Neuronal stem cell (in vitro differentiated cells): ENCODE measurements around the gene FLT4.

ENCODE experiments used
- DNase-seq: peaks from one replicate; pipeline ENCODE4 v3.0.0-alpha.2; 2013; ENCODE audit warnings: low spot score
- H2AFZ ChIP-seq: one replicate; pipeline ENCODE4 v1.6.1; 2013; ENCODE audit warnings: mild to moderate bottlenecking, low read length, inconsistent platforms
- H2AK5ac ChIP-seq: 2 replicates; pipeline ENCODE4 v1.6.1; 2013; ENCODE audit warnings: low read depth, mild to moderate bottlenecking, inconsistent platforms, low read length, moderate library complexity, mixed read lengths
- H2BK120ac ChIP-seq: 2 replicates; pipeline ENCODE4 v1.6.1; 2013; ENCODE audit warnings: low read depth, mild to moderate bottlenecking, inconsistent platforms, low read length, moderate library complexity, mixed read lengths
- H2BK12ac ChIP-seq: one replicate; pipeline ENCODE4 v1.6.1; 2013; ENCODE audit warnings: low read length, inconsistent platforms
- H2BK15ac ChIP-seq: 2 replicates; pipeline ENCODE4 v1.6.1; 2013; ENCODE audit warnings: mild to moderate bottlenecking, low read length, inconsistent platforms, mixed read lengths
- H2BK5ac ChIP-seq: one replicate; pipeline ENCODE4 v1.6.1; 2013; ENCODE audit warnings: inconsistent platforms, mild to moderate bottlenecking, low read length, moderate library complexity
- H3K14ac ChIP-seq: one replicate; pipeline ENCODE4 v1.6.1; 2013; ENCODE audit warnings: low read length, inconsistent platforms
- H3K18ac ChIP-seq: 2 replicates; pipeline ENCODE4 v1.6.1; 2013; ENCODE audit warnings: low read length, inconsistent platforms
- H3K23ac ChIP-seq: 2 replicates; pipeline ENCODE4 v1.6.1; 2013; ENCODE audit warnings: low read depth, mild to moderate bottlenecking, mixed read lengths, low read length, inconsistent platforms; ENCODE audit not compliant: poor library complexity
- H3K27ac ChIP-seq: replicated peaks from 3 replicates; pipeline ENCODE4 v1.5.1; 2013; ENCODE audit warnings: low read length, inconsistent platforms
- H3K27me3 ChIP-seq, 3 experiments: 2 replicates each; pipeline ENCODE4 v1.6.1; 2013; ENCODE audit warnings: low read length in 3 of 3, mild to moderate bottlenecking in 2 of 3, inconsistent platforms in 1 of 3, low read depth in 1 of 3, mixed read lengths in 1 of 3, moderate library complexity in 1 of 3; ENCODE audit not compliant: control insufficient read depth in 3 of 3, insufficient read depth in 3 of 3
- H3K36me3 ChIP-seq, 2 donors: replicated peaks in 1 of 2; 2 replicates each; pipeline ENCODE4 v1.6.1; 2013; ENCODE audit warnings: low read length in 2 of 2; ENCODE audit not compliant: control insufficient read depth in 2 of 2, insufficient read depth in 2 of 2
- H3K4ac ChIP-seq: 2 replicates; pipeline ENCODE4 v1.6.1; 2013; ENCODE audit warnings: inconsistent platforms, mild to moderate bottlenecking, low read length, moderate library complexity
- H3K4me1 ChIP-seq, 2 donors: 1 replicate in 1 of 2; 2 replicates in 1 of 2; pipeline ENCODE4 v1.6.1; 2013; ENCODE audit warnings: low read length in 2 of 2, low read depth in 1 of 2; ENCODE audit not compliant: control insufficient read depth in 2 of 2, insufficient read depth in 1 of 2
- H3K4me2 ChIP-seq: one replicate; pipeline ENCODE4 v1.6.1; 2013; ENCODE audit warnings: mild to moderate bottlenecking, low read length, inconsistent platforms; ENCODE audit not compliant: insufficient read depth, poor library complexity, severe bottlenecking
- H3K4me3 ChIP-seq, 2 donors: 2 replicates each; pipeline ENCODE4 v1.5.1; 2013; ENCODE audit warnings: low read length in 2 of 2, mild to moderate bottlenecking in 2 of 2, inconsistent platforms in 1 of 2, moderate library complexity in 1 of 2
- H3K79me1 ChIP-seq: one replicate; pipeline ENCODE4 v1.6.1; 2013; ENCODE audit warnings: low read depth, mild to moderate bottlenecking, inconsistent platforms, low read length, moderate library complexity
- H3K9ac ChIP-seq: one replicate; pipeline ENCODE4 v1.6.1; 2013; ENCODE audit warnings: mild to moderate bottlenecking, low read depth, low read length, inconsistent platforms; ENCODE audit not compliant: poor library complexity
- H3K9me3 ChIP-seq, 2 donors: replicated peaks in 1 of 2; 2 replicates each; pipeline versions ENCODE3 to v1.6.1; 2013; ENCODE audit warnings: low read length in 2 of 2, mild to moderate bottlenecking in 2 of 2, inconsistent platforms in 1 of 2, low read depth in 1 of 2, mixed read lengths in 1 of 2, moderate library complexity in 1 of 2; ENCODE audit not compliant: control insufficient read depth in 2 of 2, insufficient read depth in 1 of 2
- H4K8ac ChIP-seq: one replicate; pipeline ENCODE4 v1.6.1; 2013; ENCODE audit warnings: low read depth, mild to moderate bottlenecking, inconsistent platforms, low read length, moderate library complexity
- H4K91ac ChIP-seq: one replicate; pipeline ENCODE4 v1.6.1; 2013; ENCODE audit warnings: low read length, low read depth, mild to moderate bottlenecking, inconsistent platforms; ENCODE audit not compliant: poor library complexity
- WGBS, 2 donors: extraction: QIAGEN DNeasy Blood & Tissue Kit; methylation state at CpG; one replicate each; pipeline ENCODE4 v1.1.7; 2013; ENCODE audit warnings: missing lambda C conversion rate in 2 of 2, mixed read lengths in 1 of 2; ENCODE audit not compliant: insufficient read length in 2 of 2, insufficient replicate concordance in 1 of 2; ENCODE audit errors: extremely low coverage in 2 of 2; 5-methylcytosine and 5-hydroxymethylcytosine counted together

The FLT4 gene

DNA sequence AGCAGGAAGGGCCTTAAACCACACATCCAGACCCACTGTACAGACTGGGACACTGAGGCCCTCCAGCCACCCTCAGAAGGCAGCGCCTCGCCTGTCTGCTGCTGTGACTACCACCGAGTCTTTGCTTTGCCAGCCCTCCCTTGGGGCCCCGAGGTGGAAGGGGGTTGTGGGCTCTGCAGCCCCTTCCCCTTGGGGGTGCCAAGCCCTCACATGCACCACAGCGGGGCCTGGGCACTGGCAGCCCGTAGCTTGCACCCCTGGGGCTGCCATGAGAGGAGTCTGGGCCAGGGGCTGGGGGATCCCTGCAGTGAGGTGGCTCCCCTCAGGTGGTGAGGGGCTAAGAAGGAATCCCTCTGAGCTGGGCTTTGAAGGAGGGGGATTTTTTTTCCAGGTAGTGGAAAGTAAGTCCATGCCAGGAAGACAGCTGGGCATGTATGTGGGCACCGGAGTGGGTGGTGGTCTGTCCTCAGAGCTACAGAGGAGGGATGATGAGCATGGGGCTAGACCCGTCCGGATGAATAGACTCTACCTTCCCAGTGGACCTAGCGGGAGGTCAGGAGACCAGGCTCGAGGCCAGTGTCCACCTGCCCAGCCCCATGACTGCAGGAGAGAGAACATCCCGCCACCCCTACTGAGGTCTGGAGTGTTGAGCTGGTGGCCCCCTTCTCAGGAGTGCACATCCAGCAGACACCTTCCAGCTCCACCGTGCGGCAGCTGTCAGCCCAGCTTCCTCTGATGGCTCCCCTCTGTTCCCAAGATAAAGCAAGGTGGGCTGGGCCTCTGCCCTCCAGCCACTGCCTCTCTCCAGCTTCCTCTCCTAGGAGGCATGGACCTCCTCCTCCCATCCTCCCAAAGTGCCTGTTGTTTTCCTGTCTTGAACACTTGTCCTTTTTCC is 15.9 kb downstream of the FLT4 start:
- DNase-seq, result no peak
- Histone ChIP-seq H2AK5ac (no peak overlapping the region), H3K27ac (no peak overlapping the region), H2BK12ac (no peak overlapping the region), H2BK120ac (no peak overlapping the region), H3K23ac (no peak overlapping the region), H3K27me3 (peaks cover 0 to 11% (median 0%) of the 10 kb centered on the region in 3 experiments), H3K14ac (peak overlapping the region; percentile 63), H3K36me3 (no peaks in the 10 kb centered on the region), H3K4me2 (no peak overlapping the region), H3K4me3 (no peak overlapping the region), H3K4ac (no peak overlapping the region), H3K18ac (peak overlapping the region; percentile 52), H3K9ac (no peak overlapping the region), H3K9me3 (no peaks in the 10 kb centered on the region), H3K4me1 (peaks cover 9 to 11% of the 10 kb centered on the region in 2 donors), H2BK15ac (no peak overlapping the region), H2BK5ac (no peak overlapping the region), H4K8ac (no peak overlapping the region), H4K91ac (no peak overlapping the region), H2AFZ (no peak overlapping the region), H3K79me1 (no peaks in the 10 kb centered on the region)
- no CpG with 5 or more reads among the region's 14 CpGs for WGBS, 2 donors

DNA sequence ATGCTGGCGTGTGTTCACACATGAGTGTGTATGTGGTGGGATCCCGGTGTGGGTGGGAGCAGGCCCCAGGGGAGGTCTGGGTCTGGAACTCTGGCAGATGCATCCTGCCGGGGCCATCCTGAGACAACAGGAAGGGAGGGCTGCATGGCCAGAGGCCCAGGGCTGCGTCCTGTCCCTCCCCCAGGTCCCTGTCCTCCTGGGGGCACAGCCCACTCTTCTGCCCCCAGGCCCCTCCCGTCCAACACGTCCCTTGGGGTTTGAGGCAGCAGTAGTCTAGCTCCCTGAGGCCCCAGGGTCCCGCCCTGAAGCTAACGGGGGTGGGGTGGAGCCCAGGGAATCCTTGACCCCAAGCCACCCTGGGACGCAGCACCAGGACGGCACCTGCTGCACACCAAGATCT is 16.6 kb downstream of the FLT4 start:
- Histone ChIP-seq H3K79me1 (no peaks in the 10 kb centered on the region), H3K27ac (no peak overlapping the region), H3K4me3 (peak overlapping the region in 1 of 2 donors; percentile 37), H4K91ac (peak overlapping the region; percentile 92), H3K14ac (peak overlapping the region; percentile 14), H2AK5ac (peak overlapping the region; percentile 70), H3K4ac (no peak overlapping the region), H3K18ac (peak overlapping the region; percentile 97), H2BK12ac (peak overlapping the region; percentile 88), H2AFZ (peak overlapping the region; percentile 71), H3K36me3 (no peaks in the 10 kb centered on the region), H4K8ac (peak overlapping the region; percentile 48), H3K27me3 (peaks cover 0 to 18% (median 0%) of the 10 kb centered on the region in 3 experiments), H3K9me3 (no peaks in the 10 kb centered on the region), H3K9ac (peak overlapping the region; percentile 21), H2BK15ac (peak overlapping the region; percentile 58), H2BK5ac (no peak overlapping the region), H3K23ac (peak overlapping the region; percentile 73), H3K4me1 (peaks cover 9 to 11% of the 10 kb centered on the region in 2 donors), H2BK120ac (no peak overlapping the region), H3K4me2 (no peak overlapping the region)
- no peak for DNase-seq
- WGBS, 2 donors, result no CpG with 5 or more reads among the region's 10 CpGs

DNA sequence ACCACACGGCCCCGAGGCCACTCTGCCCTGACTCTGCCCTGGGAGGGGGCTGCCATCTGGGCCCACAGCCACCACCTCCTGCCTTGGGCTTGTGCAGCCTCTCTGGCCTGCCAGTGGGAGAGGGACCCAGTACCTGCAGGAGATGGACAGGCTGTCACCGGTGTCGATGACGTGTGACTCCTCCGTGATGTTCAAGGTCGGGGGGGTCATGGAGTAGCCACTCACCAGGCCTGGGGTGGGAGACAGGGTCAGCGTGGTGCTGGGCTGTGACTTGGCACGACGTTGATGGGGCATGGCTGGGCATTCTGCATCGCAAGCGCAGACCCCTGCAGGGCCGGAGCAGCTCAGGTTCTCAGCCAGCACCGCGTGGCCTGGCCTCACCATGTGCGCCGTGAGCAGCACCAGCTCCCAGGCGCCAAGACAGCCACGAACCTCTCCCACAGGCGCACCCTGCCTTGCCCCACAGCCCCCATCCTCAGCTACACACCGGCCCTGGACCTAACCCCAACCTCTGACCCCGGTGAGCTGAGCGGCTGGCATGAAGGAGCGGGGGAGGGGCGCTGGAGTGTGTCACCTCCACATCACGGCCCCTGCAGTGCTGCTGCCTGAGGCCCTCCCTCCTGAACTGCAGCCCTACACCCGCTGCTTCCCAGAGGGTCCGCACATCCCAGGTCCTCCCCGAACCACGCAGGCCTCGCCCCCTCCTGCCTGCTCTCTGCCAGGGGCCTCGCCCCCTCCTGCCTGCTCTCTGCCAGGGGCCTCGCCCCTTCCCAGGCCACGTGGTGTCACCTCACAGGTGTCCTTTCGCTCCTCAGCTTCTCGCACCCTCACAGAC is 17.6 kb downstream of the FLT4 start:
- no peaks in the 10 kb centered on the region for H3K36me3 ChIP-seq
- peak overlapping the region; percentile 97 for H3K18ac ChIP-seq
- peak overlapping the region; percentile 58 for H2BK15ac ChIP-seq
- H2BK120ac ChIP-seq, result no peak overlapping the region
- H2BK12ac ChIP-seq, result peak overlapping the region; percentile 2
- peak overlapping the region; percentile 96 for H2AK5ac ChIP-seq
- H2BK5ac ChIP-seq, result no peak overlapping the region
- peak overlapping the region in 1 of 2 donors; percentile 15 for H3K4me3 ChIP-seq
- peak overlapping the region; percentile 82 for H3K14ac ChIP-seq
- no peaks in the 10 kb centered on the region for H3K9me3 ChIP-seq
- H2AFZ ChIP-seq, result peak overlapping the region; percentile 71
- peak overlapping the region; percentile 93 for H3K23ac ChIP-seq
- H3K4me2 ChIP-seq, result no peak overlapping the region
- no peak overlapping the region for H4K91ac ChIP-seq
- H3K79me1 ChIP-seq, result no peaks in the 10 kb centered on the region
- peak overlapping the region; percentile 90 for H3K4ac ChIP-seq
- no CpG with 5 or more reads among the region's 36 CpGs for WGBS, 2 donors
- DNase-seq, result no peak
- no peak overlapping the region for H3K9ac ChIP-seq
- H4K8ac ChIP-seq, result peak overlapping the region; percentile 56
- H3K4me1 ChIP-seq, result peaks cover 9 to 11% of the 10 kb centered on the region in 2 donors
- H3K27ac ChIP-seq, result no peak overlapping the region
- H3K27me3 ChIP-seq, result peaks cover 0 to 27% (median 0%) of the 10 kb centered on the region in 3 experiments
